Retinal pigment epithelial cell (primary cell): ENCODE results near the gene NTRK3.

Source experiments
- DNase-seq: peaks from one replicate; pipeline ENCODE4 v3.0.0-alpha.2; 2010; ENCODE audit warnings: low read depth
- H3K4me3 ChIP-seq: 2 replicates; pipeline ENCODE4 v1.5.1; 2011; ENCODE audit warnings: mild to moderate bottlenecking, low read length, control low read depth, moderate library complexity
- CTCF ChIP-seq: conservative IDR thresholded peaks from 2 replicates; pipeline ENCODE4 v1.5.1; 2011; ENCODE audit warnings: low read depth, low read length, control low read depth, inconsistent platforms

Gene NTRK3

GRCh38 chr15:88020806-88021205 is 235.7 kb downstream of the NTRK3 start:
- no peak for TF ChIP-seq CTCF
- no peak for DNase-seq
- no peak overlapping the region for H3K4me3 ChIP-seq

GRCh38 chr15:88019656-88020055 is 236.9 kb downstream of the NTRK3 start:
- DNase-seq = no peak
- no peak for TF ChIP-seq CTCF
- no peak overlapping the region for H3K4me3 ChIP-seq

- TF ChIP-seq CTCF = no peak
These were observed 237.5 kb downstream of the NTRK3 start for GRCh38 chr15:88018869-88019641.

GRCh38 chr15:88017753-88018152 is 238.8 kb downstream of the NTRK3 start:
- H3K4me3 ChIP-seq = no peak overlapping the region
- no peak for TF ChIP-seq CTCF
- DNase-seq = no peak

More at GRCh38 chr15:88018869-88019641, 237.5 kb downstream of the NTRK3 start:
- no peak for DNase-seq
- H3K4me3 ChIP-seq = no peak overlapping the region

- DNase-seq = no peak
- no peak for TF ChIP-seq CTCF
- no peak overlapping the region for H3K4me3 ChIP-seq
These were observed 240.1 kb downstream of the NTRK3 start for GRCh38 chr15:88016406-88016805.

- no peak for DNase-seq
- no peak overlapping the region for H3K4me3 ChIP-seq
- no peak for TF ChIP-seq CTCF
These were observed 241.2 kb downstream of the NTRK3 start for GRCh38 chr15:88015228-88015860.
